ENCODE measurements around the gene RGN.
A peak's percentile ranks its signal among the peaks of the same experiment; 100 is the strongest.
"Not testable (repeated sequence)": the region's sequence is repeated elsewhere in the genome, so short reads cannot be mapped to it uniquely, and the experiment has no call there.

Gene RGN

GRCh38 chrX:47124466-47124865, 46.2 kb downstream of the RGN start:
- not testable (repeated sequence) for DNase-seq (ENCODE audit: low spot score)

GRCh38 chrX:47129157-47129898, 51.1 kb downstream of the RGN start:
- DNase-seq (ENCODE audit: low spot score) = peak; percentile 95

- DNase-seq (ENCODE audit: low spot score) = no peak
Measured at GRCh38 chrX:47129899-47130358, 51.7 kb downstream of the RGN start.

GRCh38 chrX:47133493-47133892, 55.2 kb downstream of the RGN start:
- DNase-seq (ENCODE audit: low spot score) = no peak

GRCh38 chrX:47135650-47136049, 57.4 kb downstream of the RGN start:
- DNase-seq (ENCODE audit: low spot score) = peak; percentile 42

- DNase-seq (ENCODE audit: low spot score) = no peak
Measured at GRCh38 chrX:47138171-47138570, 59.9 kb downstream of the RGN start.

Measured in kidney tubule cell (primary cell).